Gastrocnemius medialis (tissue), 4 donors: ENCODE results near the gene THOC7. TPM values are rescaled to one million over a fixed set of nuclear protein-coding genes. Genes with fewer than 3 reads are reported as not detected.

ENCODE experiments used
- ATAC-seq, 2 donors: fragments of 150-250 bp; one replicate each; pipeline ENCODE4 v1.9.1; 2016
- DNase-seq, 2 donors: peaks; one replicate each; pipeline ENCODE4 v3.0.0-alpha.2; 2019
- H3K27ac ChIP-seq, 4 donors: fragments of 200-600 bp; sonication (generic); 1 replicate in 1 of 4; 2 replicates in 3 of 4; pipeline ENCODE4 v1.5.1; 2016 to 2018; ENCODE audit warnings: mild to moderate bottlenecking in 2 of 4, moderate library complexity in 1 of 4
- H3K27me3 ChIP-seq, 3 donors: fragments of 200-600 bp; sonication (generic) in 2 of 3; 1 replicate in 1 of 3; 2 replicates in 2 of 3; pipeline versions ENCODE4 v1.5.1 to v1.6.0; 2016 to 2019; ENCODE audit warnings: mild to moderate bottlenecking in 1 of 3, moderate library complexity in 1 of 3
- H3K36me3 ChIP-seq, 2 donors: fragments of 200-600 bp; sonication (generic) in 1 of 2; one replicate each; pipeline ENCODE4 v1.5.1; 2017 to 2018
- H3K4me1 ChIP-seq, 2 donors: fragments of 200-600 bp; sonication (generic) in 1 of 2; one replicate each; pipeline ENCODE4 v1.5.1; 2016 to 2017; ENCODE audit warnings: mild to moderate bottlenecking in 2 of 2
- H3K4me3 ChIP-seq, 4 donors: fragments of 200-600 bp; sonication (generic) in 3 of 4; 1 replicate in 1 of 4; 2 replicates in 3 of 4; pipeline ENCODE4 v1.5.1; 2016 to 2019; ENCODE audit warnings: mild to moderate bottlenecking in 2 of 4
- H3K9me3 ChIP-seq, 3 donors: fragments of 200-600 bp; sonication (generic) in 2 of 3; 1 replicate in 1 of 3; 2 replicates in 2 of 3; pipeline ENCODE4 v1.5.1; 2016 to 2019
- POLR2A ChIP-seq, 2 donors: fragments of 450-650 bp; IDR thresholded peaks; one replicate each; pipeline ENCODE4 v1.6.1; 2017; ENCODE audit warnings: antibody characterized with exemption in 2 of 2, mild to moderate bottlenecking in 2 of 2, moderate library complexity in 2 of 2
- in situ Hi-C, 4 donors: fragments of 200-750 bp; cut with MboI; loops; one replicate each; pipeline versions ENCODE4 v1.15.0 to v1.8.0; 2017; ENCODE audit warnings: low sequenced_read_pairs in 4 of 4
- intact Hi-C: fragments of 100-400 bp; cut with DNase I; formaldehyde crosslinking; loops from one replicate; pipeline ENCODE4 v1.15.1; 2023; ENCODE audit warnings: low total_unique reads
- total RNA-seq, 4 donors: library from RNA; depleted of rRNA; stranded (reverse); fragments of >200 nt; gene quantifications; one replicate each; pipeline versions ENCODE4 v1.1.0 to v1.2.3, GENCODE V29; 2016
- TF ChIP-seq, protein P1 (sequence below), 5 experiments: fragments of 450-650 bp in 3 of 5; fragments of 200-600 bp in 2 of 5; sonication (generic) in 2 of 5; IDR thresholded peaks in 4 of 5; conservative IDR thresholded peaks in 1 of 5; 1 replicate in 4 of 5; 2 replicates in 1 of 5; pipeline ENCODE4 v1.5.1; 2016 to 2019; ENCODE audit warnings: antibody characterized with exemption in 5 of 5, mild to moderate bottlenecking in 3 of 5, moderate library complexity in 3 of 5

Gene THOC7
- total RNA-seq, 4 donors from 2014 or later, result 52.0 to 74.8 (median 67.6) TPM

DNA sequence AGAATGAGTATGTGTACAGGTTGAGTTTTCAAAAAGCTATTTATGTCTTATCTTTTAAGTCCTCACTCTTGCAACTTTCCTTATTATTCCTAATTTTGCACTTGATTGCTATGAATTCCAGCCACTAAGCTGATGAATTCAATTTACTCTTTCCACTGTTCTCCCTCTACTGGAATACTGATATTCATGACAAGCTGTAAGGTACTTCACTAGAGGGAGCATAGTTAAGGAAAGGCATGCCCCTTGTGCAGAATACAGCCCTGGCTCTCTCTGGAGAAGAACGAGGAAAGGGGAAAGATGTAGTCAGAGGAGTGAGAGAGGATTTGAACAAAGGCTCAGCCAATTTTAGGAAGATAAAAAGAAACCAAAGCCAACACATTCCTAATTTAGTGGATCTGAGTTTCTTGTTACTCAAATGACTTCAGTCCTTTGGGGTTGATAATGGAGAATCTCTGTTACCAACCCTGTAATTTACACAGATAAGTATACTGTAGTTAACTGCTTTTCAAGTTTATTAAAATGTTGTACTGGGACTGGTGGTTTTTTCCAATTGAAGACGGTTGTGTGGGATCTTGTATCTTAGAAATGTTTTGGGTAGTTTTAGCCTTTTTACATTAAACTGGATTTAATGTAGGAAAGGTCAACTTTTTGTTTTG lies 44.6 kb upstream of the THOC7 start:
- in situ Hi-C loops (loop anchor here in 1 of 4 donors (5.0 kb wide), 1 partner anchor 41 kb away; no protein-coding TSS in a partner anchor), intact Hi-C loops (no loop called here)
- no peaks in the 10 kb centered on the region for H3K27me3 ChIP-seq
- no peak for ATAC-seq
- no peak for DNase-seq
- no peak overlapping the region for H3K4me3 ChIP-seq
- H3K36me3 ChIP-seq, result no peaks in the 10 kb centered on the region
- H3K27ac ChIP-seq, result no peak overlapping the region
- no peaks in the 10 kb centered on the region for H3K9me3 ChIP-seq
- peaks cover 13 to 23% of the 10 kb centered on the region in 2 donors for H3K4me1 ChIP-seq
- TF ChIP-seq, protein P1, sequence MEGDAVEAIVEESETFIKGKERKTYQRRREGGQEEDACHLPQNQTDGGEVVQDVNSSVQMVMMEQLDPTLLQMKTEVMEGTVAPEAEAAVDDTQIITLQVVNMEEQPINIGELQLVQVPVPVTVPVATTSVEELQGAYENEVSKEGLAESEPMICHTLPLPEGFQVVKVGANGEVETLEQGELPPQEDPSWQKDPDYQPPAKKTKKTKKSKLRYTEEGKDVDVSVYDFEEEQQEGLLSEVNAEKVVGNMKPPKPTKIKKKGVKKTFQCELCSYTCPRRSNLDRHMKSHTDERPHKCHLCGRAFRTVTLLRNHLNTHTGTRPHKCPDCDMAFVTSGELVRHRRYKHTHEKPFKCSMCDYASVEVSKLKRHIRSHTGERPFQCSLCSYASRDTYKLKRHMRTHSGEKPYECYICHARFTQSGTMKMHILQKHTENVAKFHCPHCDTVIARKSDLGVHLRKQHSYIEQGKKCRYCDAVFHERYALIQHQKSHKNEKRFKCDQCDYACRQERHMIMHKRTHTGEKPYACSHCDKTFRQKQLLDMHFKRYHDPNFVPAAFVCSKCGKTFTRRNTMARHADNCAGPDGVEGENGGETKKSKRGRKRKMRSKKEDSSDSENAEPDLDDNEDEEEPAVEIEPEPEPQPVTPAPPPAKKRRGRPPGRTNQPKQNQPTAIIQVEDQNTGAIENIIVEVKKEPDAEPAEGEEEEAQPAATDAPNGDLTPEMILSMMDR (IDR thresholded peaks at IDR 0.05 in 4 of 5, conservative IDR thresholded peaks at IDR 0.05 in 1 of 5), result no peak
- TF ChIP-seq POLR2A (IDR thresholded peaks at IDR 0.05), result no peak

DNA sequence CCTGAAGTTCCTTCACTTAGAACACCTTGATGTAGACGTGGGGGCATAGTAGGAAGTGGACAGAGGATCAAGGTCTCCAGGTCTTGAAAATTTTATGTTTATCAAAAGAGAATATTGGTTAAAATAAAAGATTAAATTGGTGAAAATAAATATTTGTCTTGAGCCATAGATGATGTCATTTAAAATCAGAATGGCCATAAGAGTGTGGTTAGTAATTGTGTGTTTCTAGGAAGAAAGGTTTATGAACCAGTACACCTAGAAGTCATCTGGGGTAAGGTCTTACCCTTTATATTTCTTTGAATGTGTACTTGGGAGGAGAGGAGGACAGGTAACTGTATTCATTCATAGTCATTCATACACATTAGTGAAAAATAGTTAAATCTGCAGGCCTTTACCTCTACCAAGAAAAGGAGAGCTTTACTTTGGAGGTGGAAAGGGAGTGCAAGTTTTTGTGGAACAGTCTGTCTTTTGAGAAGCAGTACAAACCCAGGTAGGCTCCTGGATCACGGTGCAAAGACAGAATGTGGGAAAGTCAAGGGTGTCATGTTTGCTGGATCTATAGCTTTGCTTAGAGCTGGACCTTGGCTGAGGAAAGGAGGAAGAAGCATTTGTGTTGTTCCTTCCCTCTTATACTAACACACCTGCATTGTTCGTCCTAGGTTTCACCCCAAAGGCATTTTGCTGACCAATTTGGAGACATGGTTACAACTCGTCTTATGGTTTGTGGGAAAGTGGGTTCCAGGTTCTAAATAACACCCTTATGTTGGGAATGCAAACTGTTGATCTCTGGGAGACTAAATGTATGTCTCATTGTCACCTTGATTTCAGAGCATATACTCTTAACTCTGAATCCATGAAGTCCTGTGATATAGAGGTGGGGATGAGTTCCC lies 42.4 kb upstream of the THOC7 start:
- Histone ChIP-seq H3K9me3 (no peaks in the 10 kb centered on the region), H3K4me3 (no peak overlapping the region), H3K4me1 (peaks cover 3 to 14% of the 10 kb centered on the region in 2 donors), H3K27ac (no peak overlapping the region), H3K36me3 (no peaks in the 10 kb centered on the region), H3K27me3 (no peaks in the 10 kb centered on the region)
- DNase-seq (no peak), ATAC-seq (no peak)
- TF ChIP-seq POLR2A (IDR thresholded peaks at IDR 0.05), result no peak
- TF ChIP-seq, protein P1 (IDR thresholded peaks at IDR 0.05 in 4 of 5, conservative IDR thresholded peaks at IDR 0.05 in 1 of 5), result no peak
- in situ Hi-C loops (loop anchor here in 1 of 4 donors (5.0 kb wide), 1 partner anchor 39 kb away; no protein-coding TSS in a partner anchor), intact Hi-C loops (no loop called here)

DNA sequence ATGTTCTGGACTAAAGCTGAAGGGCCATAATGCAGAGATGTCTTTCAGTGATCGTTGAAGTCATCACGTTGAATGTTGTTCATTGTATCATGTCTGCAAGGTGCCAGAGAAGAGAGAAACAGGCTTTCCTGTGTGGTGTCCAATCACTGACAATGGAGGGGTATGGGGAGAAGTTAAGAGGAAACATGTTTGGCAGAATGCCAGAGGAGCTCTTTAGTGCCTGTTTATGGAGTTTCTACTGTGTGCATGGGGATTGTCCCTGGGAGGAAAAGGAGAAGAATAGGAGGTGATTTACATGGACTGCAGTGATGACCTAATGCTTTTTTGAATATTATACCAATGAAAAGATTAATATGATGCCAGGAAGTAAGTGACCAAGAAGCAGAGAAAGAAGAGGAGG lies 36.9 kb upstream of the THOC7 start:
- in situ Hi-C loops (no loop called here), intact Hi-C loops (no loop called here)
- Histone ChIP-seq H3K36me3 (no peaks in the 10 kb centered on the region), H3K27ac (no peak overlapping the region), H3K4me3 (no peak overlapping the region), H3K9me3 (no peaks in the 10 kb centered on the region), H3K4me1 (peaks cover 21 to 23% of the 10 kb centered on the region in 2 donors), H3K27me3 (no peaks in the 10 kb centered on the region)
- ATAC-seq, result no peak
- no peak for DNase-seq
- TF ChIP-seq, protein P1 (IDR thresholded peaks at IDR 0.05 in 4 of 5, conservative IDR thresholded peaks at IDR 0.05 in 1 of 5), result no peak
- TF ChIP-seq POLR2A (IDR thresholded peaks at IDR 0.05), result no peak

DNA sequence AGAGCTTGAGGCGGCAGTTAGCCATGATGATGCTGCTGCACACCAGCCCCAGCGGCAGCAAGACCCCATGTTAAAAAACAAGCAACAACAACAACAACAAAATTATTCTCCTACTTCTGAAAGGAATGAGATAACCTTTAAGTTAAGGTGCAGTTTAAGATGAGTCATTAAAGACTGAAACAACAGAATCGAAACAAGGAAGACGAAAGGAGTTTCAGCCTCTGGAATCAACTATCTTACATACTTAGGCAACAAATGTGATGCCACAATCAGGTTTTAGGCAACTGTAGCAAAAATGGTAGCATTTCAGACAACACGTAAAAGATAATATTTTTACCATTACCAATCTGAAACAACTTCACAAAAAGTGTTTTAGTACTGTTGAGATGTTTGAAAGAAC lies 36.4 kb upstream of the THOC7 start:
- in situ Hi-C loops, result no loop called here
- Histone ChIP-seq H3K4me3 (no peak overlapping the region), H3K4me1 (peaks cover 23 to 25% of the 10 kb centered on the region in 2 donors), H3K27ac (no peak overlapping the region), H3K36me3 (no peaks in the 10 kb centered on the region), H3K27me3 (no peaks in the 10 kb centered on the region), H3K9me3 (no peaks in the 10 kb centered on the region)
- ATAC-seq (no peak), DNase-seq (no peak)
- intact Hi-C loops, result no loop called here
- TF ChIP-seq POLR2A (IDR thresholded peaks at IDR 0.05), result no peak
- TF ChIP-seq, protein P1 (IDR thresholded peaks at IDR 0.05 in 4 of 5, conservative IDR thresholded peaks at IDR 0.05 in 1 of 5), result no peak
